Calu3 (cell line): ENCODE results near the gene DDA1. TPM values are rescaled to one million over a fixed set of nuclear protein-coding genes. Genes with fewer than 3 reads are reported as not detected.

Experiments used
- BruUV-seq: library from RNA; stranded (reverse); fragments of 400-500 nt; replicated peaks from 2 replicates; lab custom pipeline; 2021; lab: Mats Ljungman, UMichigan
- CTCF ChIA-PET: fragments of 300-600 bp; sonication (Branson Sonifier 250); formaldehyde crosslinking; loops from one replicate; lab custom pipeline; 2022; ENCODE audit warnings: antibody characterized with exemption; lab: Charles Lee
- DNase-seq: peaks from one replicate; pipeline ENCODE4 v3.0.0; 2022
- H3K27ac Mint-ChIP-seq: one replicate; pipeline ENCODE4 v1.8.0; 2022; ENCODE audit warnings: mixed read lengths; ENCODE audit not compliant: unreplicated experiment
- H3K27me3 Mint-ChIP-seq: one replicate; pipeline ENCODE4 v1.8.0; 2022; ENCODE audit warnings: mixed read lengths; ENCODE audit not compliant: unreplicated experiment
- H3K36me3 Mint-ChIP-seq: one replicate; pipeline ENCODE4 v1.8.0; 2022; ENCODE audit warnings: mild to moderate bottlenecking, moderate library complexity, mixed read lengths; ENCODE audit not compliant: insufficient read depth, unreplicated experiment
- H3K4me1 Mint-ChIP-seq: one replicate; pipeline ENCODE4 v1.8.0; 2022; ENCODE audit warnings: mild to moderate bottlenecking, low read depth, mixed read lengths; ENCODE audit not compliant: unreplicated experiment
- H3K4me3 Mint-ChIP-seq: one replicate; pipeline ENCODE4 v1.8.0; 2022; ENCODE audit warnings: mild to moderate bottlenecking, low read depth, moderate library complexity, mixed read lengths; ENCODE audit not compliant: unreplicated experiment
- H3K9me3 Mint-ChIP-seq: one replicate; pipeline ENCODE4 v1.8.0; 2022; ENCODE audit warnings: low read depth, mixed read lengths; ENCODE audit not compliant: unreplicated experiment
- CTCF ChIP-seq: fragments of 200-600 bp; IDR thresholded peaks from one replicate; pipeline ENCODE4 v1.8.0; 2022; ENCODE audit warnings: antibody characterized with exemption; ENCODE audit not compliant: unreplicated experiment
- intact Hi-C: fragments of 100-400 bp; cut with micrococcal nuclease; formaldehyde crosslinking; loops from one replicate; pipeline ENCODE4 v1.10.0; 2022; ENCODE audit not compliant: unreplicated experiment
- total RNA-seq: library from RNA; stranded (reverse); gene quantifications from 2 replicates; pipeline ENCODE4 v1.2.3, GENCODE V29; 2022

DDA1 gene
- total RNA-seq, 1 experiment from 2014 or later, result 50.8 TPM

- BruUV-seq, result no TSS peak
- H3K27ac Mint-ChIP-seq, result no peak overlapping the region
- H3K4me3 Mint-ChIP-seq, result no peak overlapping the region
- intact Hi-C loops, result no loop called here
- no peaks in the 10 kb centered on the region for H3K4me1 Mint-ChIP-seq
- no peaks in the 10 kb centered on the region for H3K27me3 Mint-ChIP-seq
- TF ChIP-seq CTCF, result no peak
- CTCF ChIA-PET, result interaction anchor here (0.6 to 2.4 kb wide), 4 partner anchors 9 to 27 kb away, joined by 5 to 8 read pairs (median 6); partner anchors contain the start of gene MRPL34
- peaks cover 33% of the 10 kb centered on the region for H3K36me3 Mint-ChIP-seq
- no peak for DNase-seq
- H3K9me3 Mint-ChIP-seq, result no peaks in the 10 kb centered on the region
Measured at GRCh38 chr19:17332360-17332676, 23.0 kb downstream of the DDA1 start.

GRCh38 chr19:17332677-17333581 lies 23.6 kb downstream of the DDA1 start:
- no peak overlapping the region for H3K4me3 Mint-ChIP-seq
- intact Hi-C loops, result no loop called here
- H3K36me3 Mint-ChIP-seq, result peaks cover 39% of the 10 kb centered on the region
- H3K27me3 Mint-ChIP-seq, result no peaks in the 10 kb centered on the region
- CTCF ChIA-PET, result interaction anchor here (0.6 to 2.4 kb wide), 5 partner anchors 9 to 28 kb away, joined by 5 to 9 read pairs (median 5); no protein-coding TSS in a partner anchor
- no peak for DNase-seq
- no peaks in the 10 kb centered on the region for H3K9me3 Mint-ChIP-seq
- H3K27ac Mint-ChIP-seq, result no peak overlapping the region
- TF ChIP-seq CTCF, result no peak
- H3K4me1 Mint-ChIP-seq, result no peaks in the 10 kb centered on the region
- BruUV-seq, result no TSS peak

DNA sequence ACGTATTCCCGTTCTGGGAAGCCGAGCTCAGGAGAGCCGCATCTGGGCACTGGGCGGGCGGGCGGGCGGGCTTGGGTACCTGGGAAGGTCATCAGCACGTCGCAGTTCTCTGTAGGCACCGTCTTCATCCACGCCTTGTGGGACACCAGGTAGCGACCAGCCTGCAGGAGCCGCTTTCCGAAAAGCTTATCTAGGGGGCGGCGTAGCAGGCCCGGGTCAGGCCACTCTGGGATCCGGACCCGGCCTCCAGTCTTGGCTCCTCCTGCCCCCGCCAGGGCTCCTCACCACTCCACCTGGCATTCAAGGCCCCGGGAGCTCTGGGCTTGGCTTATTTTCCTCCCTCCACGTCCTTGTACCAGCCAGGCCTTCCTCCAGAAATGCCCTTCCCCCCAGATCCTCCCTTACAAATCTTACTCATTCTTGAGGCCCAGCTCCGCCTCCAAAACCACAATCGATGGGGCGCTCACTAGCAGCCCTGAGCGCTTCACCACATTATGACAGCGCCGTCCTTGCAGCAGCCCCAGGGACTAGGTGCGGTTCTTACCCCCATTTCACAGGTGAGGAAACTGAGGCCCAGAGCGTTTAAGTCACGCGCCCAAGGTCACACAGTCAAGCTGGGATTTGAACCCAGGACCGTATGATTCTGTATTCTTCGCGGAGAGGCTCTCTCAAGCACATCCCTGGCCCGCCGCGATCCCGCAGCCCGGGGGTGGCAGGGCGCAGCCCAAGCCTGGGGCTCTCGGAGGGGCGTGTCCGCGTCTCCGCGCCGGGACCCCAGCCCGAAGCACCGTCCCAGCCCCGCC lies 24.4 kb downstream of the DDA1 start:
- Mint-ChIP-seq H3K27ac (peak overlapping the region; percentile 48), H3K4me3 (peak overlapping the region; percentile 72), H3K27me3 (no peaks in the 10 kb centered on the region), H3K36me3 (peaks cover 45% of the 10 kb centered on the region), H3K9me3 (no peaks in the 10 kb centered on the region), H3K4me1 (no peaks in the 10 kb centered on the region)
- intact Hi-C loops, result no loop called here
- DNase-seq, result peak; percentile 81
- BruUV-seq, result no TSS peak
- no peak for TF ChIP-seq CTCF
- CTCF ChIA-PET, result interaction anchor here (0.5 to 2.4 kb wide), 4 partner anchors 16 to 186 kb away, joined by 3 to 9 read pairs (median 6); no protein-coding TSS in a partner anchor
